Adrenal gland (tissue), 5 donors: ENCODE data around the gene MIEF1.

Experiments
- POLR2A ChIP-seq, 2 donors: fragments of 450-650 bp; IDR thresholded peaks; one replicate each; pipeline ENCODE4 v1.6.1; 2017; ENCODE audit warnings: antibody characterized with exemption in 2 of 2, mild to moderate bottlenecking in 2 of 2, moderate library complexity in 1 of 2
- TF ChIP-seq, protein P1 (sequence below), 6 experiments: fragments of 450-650 bp in 4 of 6; fragments of 200-600 bp in 2 of 6; sonication (generic) in 1 of 6; IDR thresholded peaks; 1 replicate in 5 of 6; 2 replicates in 1 of 6; pipeline versions ENCODE4 v1.5.1 to v1.8.0; 2016 to 2021; ENCODE audit warnings: antibody characterized with exemption in 6 of 6, mild to moderate bottlenecking in 2 of 6, moderate library complexity in 1 of 6
- donor health status: DM: no; HTN: no; CAD: no.

DNA sequence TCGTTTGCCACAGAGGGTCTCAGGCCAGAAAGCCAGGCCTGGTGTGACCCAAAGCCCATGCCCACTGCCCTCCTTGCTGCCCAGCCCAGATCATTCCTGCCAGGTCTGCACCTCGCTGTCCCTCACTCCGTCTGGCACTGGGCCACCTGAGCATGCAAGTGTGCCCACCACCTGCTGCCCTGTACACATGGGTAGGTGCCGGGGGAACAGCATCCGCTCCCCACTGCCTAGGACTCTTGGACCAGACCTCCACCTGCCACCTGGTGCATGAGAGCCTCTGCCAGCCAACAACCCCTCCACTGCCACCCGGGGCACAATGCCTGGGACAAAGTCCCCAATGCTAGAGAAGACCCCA is 32.8 kb upstream of the MIEF1 start:
- no peak for TF ChIP-seq POLR2A (IDR thresholded peaks at IDR 0.05)
- TF ChIP-seq, protein P1, sequence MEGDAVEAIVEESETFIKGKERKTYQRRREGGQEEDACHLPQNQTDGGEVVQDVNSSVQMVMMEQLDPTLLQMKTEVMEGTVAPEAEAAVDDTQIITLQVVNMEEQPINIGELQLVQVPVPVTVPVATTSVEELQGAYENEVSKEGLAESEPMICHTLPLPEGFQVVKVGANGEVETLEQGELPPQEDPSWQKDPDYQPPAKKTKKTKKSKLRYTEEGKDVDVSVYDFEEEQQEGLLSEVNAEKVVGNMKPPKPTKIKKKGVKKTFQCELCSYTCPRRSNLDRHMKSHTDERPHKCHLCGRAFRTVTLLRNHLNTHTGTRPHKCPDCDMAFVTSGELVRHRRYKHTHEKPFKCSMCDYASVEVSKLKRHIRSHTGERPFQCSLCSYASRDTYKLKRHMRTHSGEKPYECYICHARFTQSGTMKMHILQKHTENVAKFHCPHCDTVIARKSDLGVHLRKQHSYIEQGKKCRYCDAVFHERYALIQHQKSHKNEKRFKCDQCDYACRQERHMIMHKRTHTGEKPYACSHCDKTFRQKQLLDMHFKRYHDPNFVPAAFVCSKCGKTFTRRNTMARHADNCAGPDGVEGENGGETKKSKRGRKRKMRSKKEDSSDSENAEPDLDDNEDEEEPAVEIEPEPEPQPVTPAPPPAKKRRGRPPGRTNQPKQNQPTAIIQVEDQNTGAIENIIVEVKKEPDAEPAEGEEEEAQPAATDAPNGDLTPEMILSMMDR (IDR thresholded peaks at IDR 0.05), result no peak
